HG02885 (cell line): ENCODE data around the gene SMG6.
A peak's percentile ranks its signal among the peaks of the same experiment; 100 is the strongest.

Experiments used
- ATAC-seq: cut with Tn5 transposase; IDR thresholded peaks from one replicate; pipeline ENCODE4 v1.9.1; 2021; ENCODE audit warnings: mild to moderate bottlenecking; ENCODE audit not compliant: unreplicated experiment, poor library complexity

SMG6 gene

DNA sequence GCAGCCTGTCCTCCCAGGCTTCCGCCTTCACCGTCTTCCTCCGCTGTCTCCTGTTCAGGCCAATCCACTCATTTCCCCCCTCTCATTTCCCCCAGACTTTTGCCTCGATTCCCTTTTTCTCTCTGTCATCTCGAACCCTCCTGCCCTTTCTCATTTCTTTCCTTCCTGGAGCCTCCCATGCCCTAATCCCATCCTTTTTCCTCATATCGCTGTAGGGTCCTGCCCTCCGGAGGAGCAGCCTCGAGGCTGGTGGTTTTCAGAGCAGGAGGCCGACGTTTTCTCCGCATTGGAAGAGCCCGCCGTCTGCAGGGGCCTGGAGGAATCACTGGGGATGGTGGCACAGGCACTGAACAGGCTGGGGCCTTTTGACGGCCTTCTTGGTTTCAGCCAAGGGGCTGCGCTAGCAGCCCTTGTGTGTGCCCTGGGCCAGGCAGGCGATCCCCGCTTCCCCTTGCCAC is 261.2 kb downstream of the SMG6 start:
- ATAC-seq, result no peak

DNA sequence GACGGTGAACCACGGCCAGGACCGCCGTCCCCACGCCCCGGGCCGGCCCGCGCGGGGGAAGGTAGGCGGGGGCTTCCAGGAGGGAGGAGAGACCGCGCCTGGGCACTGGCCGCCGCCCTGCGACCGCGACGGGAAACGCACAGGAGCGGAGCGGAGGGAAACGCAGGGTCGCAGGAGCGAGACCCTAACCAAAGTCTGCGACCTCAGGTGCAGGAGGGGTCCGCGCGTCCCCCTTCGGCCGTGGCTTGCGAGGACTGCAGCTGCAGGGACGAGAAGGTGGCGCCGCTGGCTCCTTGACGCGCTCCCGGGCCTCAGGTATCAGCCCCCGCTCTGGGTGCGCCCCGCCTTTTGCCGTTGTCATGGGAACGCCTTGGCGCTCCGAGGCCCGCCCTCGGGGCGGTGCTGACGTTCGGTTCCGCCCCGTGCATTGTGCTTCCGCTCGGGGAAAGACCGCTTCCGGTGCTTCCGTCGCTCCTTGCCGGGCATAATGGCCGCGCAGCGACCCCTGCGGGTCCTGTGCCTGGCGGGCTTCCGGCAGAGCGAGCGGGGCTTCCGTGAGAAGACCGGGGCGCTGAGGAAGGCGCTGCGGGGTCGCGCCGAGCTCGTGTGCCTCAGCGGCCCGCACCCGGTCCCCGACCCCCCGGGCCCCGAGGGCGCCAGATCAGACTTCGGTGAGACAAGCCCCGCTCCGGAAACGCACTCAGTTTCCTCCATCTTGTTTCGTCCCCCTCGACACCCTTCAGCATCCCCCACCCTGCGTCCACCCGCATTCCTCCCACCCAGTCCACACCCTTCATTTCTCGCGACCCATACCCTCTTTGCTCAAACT is 261.8 kb downstream of the SMG6 start, which contains the start of gene OVCA2:
Gene OVCA2 (plus strand): TSS at position 462 of the 829 bp plus-strand sequence. CDS start 26 bp downstream, at position 488.
- ATAC-seq, result peak; percentile 89

DNA sequence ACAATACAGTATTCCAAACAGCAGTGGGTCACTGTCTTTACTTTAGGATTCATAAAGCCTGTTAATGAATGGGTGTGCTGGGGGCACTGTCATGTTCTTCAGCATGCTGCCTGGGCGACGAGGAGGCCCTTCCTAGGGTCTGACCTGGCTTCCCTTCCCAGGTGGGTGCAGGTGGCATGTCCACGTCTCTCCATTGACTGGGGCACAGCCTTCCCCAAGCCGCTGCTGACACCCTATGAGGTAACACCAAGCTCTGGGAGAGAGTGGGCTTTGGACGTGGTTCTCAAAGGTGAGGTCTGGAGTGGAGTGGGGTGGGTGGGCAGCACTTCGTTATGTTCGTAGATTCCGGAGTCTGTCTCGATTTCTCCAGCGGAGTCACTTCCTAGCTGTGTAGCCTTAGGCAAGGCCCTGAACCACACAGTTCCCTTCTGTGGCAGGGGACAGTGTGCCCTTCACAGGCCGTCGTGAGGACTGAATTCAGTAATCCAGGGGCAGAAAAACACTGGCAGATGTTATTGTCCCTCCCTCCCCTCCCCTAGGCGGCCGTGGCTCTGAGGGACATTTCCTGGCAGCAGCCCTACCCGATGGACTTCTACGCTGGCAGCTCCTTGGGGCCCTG is 262.5 kb downstream of the SMG6 start:
- ATAC-seq, result no peak

DNA sequence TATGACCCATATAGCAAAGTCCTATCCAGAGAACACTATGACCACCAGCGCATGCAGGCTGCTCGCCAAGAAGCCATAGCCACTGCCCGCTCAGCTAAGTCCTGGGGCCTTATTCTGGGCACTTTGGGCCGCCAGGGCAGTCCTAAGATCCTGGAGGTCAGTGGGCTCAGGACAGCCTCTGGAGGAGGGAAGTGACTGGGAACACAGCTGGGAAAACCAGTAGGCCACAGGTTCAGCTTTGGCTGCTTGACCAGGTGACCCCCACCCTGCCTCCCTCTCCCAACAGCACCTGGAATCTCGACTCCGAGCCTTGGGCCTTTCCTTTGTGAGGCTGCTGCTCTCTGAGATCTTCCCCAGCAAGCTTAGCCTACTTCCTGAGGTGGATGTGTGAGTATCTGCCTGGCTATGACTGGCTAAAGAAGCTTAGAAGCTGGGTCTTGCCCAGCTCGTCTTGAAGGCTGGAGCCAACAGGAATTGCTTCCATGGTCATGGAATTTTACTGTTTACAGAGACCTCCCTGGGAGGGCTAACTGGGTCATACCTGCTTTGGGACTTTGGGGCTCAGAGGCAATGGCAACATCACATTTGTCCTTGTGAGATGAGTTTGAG is 263.3 kb downstream of the SMG6 start:
- ATAC-seq, result no peak

DNA sequence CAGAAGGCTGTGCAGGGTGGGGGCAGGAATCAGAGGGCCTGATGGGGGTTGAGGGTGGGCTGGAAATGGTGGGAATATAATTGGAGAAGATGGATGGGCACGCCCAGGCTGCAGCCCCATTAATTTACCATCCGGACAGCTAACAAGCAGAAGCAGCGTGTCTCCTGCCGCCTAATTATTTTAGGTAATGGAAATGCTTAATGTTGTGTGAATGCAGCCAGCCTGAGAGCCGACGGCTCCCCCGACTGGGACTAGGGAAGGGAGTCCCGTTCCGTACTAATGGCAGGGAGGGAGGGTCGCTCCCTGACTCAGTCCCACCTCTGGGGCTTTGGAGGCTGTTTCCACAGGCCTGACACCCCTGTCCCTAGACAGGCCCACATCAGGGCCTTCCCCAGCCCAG is 266.4 kb downstream of the SMG6 start:
- ATAC-seq, result no peak

DNA sequence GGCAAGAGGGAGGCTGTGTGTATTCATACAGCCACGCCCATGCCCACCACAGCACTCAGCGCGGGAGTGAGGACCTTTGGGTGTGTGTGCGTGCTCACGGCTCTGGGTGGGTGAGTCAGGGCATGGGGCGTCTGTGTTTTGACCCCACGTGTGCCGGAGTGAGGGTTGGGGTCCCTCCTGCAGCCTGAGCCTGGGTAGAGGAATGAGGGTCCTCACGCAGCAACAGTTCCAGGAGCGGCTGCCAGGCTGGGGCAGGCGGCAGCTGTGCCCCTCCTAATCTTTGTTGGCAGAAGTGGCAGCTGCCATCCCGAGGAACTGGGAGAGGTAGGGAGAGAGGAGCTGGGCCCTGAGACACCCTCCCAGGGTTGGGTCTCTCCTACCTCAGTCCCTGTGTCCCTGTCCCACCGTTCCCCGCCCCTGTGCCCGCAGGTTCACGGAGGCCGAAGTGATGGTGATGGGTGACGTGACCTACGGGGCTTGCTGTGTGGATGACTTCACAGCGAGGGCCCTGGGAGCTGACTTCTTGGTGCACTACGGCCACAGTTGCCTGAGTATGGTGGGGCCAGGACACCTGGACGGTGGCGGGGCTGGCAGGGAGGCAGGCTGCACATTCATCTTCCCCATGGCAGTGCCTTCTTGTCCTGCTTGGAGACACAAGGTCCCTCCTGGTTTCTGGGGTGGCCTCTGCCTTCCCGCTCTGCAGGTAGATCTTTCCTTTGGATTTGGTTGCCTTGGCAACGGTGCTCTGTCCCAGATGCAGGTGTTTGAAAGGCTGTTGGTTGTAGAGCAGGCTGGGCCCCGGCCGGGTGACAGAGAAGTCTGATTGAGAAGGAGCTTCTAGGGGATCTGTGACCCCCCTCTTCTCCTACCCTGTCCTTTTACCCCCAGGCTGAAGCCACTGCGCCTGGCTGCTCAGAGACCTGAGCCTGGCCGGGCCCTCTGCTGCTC is 267.8 kb downstream of the SMG6 start:
- no peak for ATAC-seq

DNA sequence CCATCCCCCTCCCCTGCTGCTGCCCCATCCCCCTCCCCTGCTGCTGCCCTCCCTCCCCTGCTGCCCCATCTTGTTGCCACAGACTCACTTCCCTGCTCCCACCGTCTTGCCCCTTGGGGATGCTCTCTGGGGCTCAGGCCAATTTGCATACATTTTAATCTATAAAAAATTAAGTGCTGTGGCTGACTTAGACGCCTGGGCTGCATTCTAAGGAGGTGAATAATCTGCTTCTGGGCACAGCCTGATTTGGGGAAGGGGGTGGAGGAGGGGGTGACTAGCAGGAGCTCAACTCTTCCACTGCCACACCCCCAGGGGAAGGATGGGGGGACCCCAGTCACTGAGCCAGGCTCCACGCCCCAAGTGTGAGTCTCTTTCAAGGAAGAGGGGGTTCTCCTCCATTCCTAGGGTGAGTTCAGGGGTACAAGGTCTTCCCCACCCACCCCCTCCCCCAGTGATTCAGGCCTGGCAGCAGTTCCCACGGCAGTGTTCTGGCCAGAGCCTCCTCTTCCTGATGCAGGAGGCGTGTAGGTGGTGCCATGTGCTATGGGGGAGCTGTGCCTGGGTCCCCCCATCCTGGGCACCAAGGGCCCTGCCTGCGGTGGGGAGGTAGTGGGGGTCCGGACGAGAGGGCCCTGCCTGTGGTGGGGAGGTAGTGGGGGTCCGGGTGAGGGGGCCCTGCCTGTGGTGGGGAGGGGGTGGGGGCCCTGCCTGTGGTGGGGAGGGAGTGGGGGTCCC is 268.6 kb downstream of the SMG6 start:
- ATAC-seq, result no peak

DNA sequence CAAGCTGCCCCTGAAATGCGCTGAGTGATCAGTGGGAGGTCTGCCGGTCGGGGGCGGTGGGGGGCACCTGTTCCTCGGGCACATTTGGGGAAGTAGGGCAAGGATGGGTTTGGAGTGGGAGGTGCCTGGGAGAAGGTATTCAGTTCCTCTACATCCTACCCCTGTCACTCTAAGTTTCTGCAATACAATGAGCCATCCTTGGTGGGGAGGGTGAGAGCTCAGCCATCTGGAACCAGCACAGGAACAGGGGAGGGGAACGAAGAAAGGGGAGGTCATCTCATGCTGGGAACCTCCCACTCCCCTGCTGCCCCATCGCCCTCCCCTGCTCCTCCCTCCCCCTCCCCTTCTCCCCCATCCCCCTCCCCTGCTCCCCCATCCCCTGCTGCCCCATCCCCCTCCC is 269.4 kb downstream of the SMG6 start:
- no peak for ATAC-seq

DNA sequence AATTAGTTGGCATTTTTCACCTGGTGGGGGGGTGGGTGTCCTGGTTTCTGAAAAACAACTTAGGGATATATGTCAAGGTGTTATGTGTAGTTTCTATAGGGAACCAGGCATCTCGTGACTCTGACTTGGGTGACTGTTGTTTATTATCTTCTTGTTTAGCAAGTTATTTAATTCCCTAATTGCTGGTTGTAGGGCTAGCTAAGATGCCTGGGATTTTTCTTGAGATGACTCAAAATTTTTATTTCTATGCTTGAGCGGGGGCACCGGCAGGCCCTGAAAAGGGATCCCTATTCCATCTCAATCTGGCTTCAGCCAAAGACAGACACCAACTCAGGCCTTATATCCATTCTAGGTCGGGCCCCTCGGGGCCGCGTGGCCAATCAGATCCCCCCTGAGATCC is 270.4 kb downstream of the SMG6 start:
- no peak for ATAC-seq

DNA sequence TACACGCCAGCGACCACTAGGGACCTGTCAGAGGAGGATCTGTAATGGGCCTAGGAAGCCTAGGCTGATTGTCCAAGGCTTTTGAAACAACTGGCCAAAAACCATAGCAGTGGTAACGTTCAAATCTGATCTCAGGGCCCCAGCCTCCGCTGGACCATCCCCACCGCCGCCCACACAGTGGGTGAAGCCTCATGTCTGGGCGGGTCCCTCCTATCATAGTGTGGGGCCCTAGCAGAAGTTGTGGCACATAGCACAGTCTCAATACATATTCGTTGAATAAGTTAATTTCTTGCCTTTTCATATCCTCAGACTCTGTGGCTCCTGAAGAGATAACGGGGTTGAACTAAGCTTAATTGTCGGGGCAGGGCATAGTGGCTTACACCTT is 272.8 kb downstream of the SMG6 start:
- ATAC-seq, result no peak

DNA sequence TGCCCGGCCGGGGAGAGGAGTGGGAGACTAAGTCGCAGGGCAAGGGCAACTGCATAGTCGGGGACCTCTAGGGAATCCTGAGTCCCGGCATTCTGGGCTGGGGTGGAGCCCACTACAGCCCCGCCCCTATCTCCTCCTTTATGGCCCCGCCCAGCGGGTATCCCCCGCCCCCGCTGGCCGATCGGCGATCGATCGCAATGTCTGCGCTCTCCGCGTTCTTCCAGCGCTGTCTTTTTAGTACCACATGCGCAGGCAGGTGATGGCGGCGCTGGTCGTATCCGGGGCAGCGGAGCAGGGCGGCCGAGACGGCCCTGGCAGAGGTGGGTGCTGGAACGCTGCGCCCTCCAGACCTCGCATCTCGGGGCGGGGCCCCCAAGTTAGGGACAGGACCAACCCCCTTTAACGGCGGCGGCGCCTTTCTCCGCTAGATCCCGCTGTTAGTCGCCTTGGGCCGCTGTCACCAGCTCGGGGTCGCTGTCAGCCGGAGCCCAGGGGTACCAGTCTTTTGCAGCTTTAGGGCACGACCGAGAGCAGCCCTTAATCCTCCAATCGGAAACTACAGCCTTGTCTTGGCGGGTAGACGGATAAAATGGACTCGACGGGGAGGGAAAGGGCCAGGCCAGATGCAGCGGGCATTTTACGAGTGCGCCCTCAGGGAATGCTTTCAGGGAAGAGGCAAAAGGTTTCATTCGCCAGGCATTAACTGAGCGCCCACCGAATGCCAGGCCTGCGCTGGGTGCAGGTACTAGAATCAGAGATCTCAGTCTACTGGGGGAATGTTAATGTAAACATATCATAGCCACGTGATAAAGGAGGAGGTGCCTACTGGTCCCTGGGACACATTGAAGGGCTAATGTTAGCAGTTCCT is 273.4 kb downstream of the SMG6 start, which contains the start of gene DPH1:
Gene DPH1 (plus strand): TSS at position 243 of the 868 bp plus-strand sequence. CDS start 17 bp downstream, at position 260.
- peak; percentile 74 for ATAC-seq

DNA sequence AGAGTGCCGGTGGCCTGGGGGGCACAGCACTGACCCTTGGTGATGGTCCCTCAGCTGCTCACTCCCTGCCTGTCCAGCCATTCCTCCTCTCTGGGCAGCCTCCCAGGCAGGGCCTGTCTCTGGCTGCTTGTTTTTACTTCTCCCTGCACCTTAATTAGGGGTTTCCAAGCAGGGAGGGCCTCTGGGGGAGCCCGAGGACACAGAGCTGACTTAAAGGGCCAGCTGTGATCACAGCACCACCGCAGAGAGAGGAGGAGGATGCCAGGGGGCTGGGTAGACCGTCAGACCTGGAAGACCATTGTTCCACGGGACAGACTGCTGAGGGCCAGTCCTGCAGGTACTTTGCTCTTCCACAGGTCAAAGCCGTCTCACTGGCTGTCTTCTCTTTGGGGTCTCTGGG is 274.8 kb downstream of the SMG6 start:
- ATAC-seq, result no peak

DNA sequence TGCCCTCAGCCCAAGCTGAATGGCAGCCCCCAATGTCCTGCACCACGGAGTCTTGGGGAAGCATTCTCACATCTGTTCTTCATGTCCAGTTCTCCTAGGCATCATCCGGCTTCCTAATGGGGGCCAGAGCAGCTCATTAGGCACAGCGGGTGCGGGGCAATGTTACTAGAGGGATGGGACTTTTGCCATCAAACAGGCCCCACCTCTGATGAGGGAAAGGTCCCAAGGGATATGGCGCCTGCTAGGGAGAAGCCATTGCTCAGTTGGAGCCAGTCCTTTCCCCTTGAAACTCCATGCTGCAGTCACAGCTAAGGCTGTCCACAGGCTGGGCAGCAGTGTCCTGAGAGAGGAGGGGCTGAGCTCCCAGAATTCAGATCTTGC is 275.4 kb downstream of the SMG6 start:
- no peak for ATAC-seq

DNA sequence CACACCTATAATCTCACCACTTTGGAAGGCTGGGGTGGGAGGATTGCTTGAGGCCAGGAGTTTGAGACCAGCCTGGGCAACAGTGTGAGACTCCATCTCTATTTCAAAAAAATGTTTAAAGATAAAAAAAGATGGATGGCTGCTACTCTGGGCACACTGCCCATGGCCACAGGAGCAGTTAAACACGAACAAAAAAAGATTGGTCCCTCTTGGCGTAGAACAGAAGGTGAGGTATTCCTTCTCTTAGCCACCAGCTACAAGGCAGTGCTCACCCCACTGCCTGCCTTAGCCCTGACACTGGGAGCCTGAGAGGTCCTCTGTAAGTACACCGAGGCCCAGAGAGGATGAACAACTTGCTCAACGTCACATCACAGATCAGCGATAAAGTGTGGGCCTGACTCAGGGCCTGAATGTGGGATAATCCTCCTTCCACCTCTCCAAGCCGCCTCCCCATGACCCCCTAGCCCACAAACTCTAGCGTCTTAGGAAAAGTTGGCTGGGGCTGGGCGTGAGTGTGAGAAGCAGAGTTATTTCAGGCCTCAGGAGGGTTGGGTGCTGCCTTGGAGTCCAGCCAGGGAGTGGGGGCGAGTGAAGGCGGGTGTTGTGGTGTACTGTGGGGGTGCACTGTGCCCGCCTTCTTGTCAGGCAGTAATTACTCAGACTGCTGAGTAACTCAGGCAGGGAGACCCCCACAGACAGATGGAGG is 275.9 kb downstream of the SMG6 start:
- no peak for ATAC-seq

DNA sequence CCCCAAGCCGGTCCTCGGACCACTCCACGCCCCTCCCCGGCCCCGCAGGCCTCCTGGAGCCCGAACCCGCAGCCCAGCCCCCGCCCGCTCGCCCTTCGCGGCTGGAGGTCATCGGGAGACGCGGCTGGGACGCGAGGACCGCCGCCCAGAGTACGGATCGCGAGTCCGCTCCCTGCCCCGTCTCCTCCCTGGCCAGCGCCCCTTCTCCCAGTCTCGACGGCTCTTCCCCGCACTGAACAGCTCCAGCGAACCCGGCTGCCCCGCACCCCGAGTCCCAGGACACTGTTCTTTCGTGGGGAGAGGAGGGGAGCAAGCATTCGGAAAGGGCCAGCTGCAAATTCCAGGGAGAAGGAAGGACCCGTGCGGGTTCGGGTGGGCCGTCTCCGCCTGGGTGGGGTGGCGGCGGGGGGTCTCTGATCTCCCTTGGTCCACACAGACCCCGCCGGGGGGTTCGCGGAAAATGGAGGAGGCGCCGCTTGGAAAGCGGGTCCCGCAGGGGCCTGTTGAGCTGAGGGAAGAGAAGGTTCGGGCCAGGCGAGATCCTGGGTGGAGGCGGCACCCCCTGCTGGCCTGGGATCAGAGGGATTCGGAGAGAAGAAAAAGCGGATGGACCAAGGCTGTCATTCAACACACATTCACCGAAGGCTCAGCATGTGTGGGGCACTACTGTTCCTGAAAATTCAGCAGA is 277.8 kb downstream of the SMG6 start:
- no peak for ATAC-seq

DNA sequence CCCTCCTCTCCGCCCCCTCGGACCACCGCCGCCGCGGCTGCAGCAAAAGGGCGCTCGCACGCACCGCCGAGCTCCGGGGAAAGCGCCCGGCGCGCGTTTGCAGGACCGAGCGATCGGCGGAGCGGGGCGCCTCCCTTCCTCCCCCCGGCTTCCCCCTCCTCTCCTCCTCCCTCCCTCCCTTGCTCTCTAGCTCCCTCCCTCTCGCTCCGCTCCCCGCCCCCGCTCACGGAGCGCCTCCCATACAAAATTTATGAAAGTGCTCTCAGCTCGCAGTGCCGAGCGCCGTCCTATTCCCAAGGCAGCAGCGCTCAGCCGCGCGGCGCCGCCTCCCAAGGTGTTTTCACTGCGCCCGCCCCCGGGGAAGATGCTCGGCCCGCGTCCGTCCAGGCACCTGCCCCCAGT is 278.4 kb downstream of the SMG6 start, which contains the start of gene RTN4RL1:
Gene RTN4RL1 (minus strand): TSS at position 115 of the 402 bp plus-strand sequence. CDS start 469 bp downstream, outside the sequence.
- no peak for ATAC-seq

DNA sequence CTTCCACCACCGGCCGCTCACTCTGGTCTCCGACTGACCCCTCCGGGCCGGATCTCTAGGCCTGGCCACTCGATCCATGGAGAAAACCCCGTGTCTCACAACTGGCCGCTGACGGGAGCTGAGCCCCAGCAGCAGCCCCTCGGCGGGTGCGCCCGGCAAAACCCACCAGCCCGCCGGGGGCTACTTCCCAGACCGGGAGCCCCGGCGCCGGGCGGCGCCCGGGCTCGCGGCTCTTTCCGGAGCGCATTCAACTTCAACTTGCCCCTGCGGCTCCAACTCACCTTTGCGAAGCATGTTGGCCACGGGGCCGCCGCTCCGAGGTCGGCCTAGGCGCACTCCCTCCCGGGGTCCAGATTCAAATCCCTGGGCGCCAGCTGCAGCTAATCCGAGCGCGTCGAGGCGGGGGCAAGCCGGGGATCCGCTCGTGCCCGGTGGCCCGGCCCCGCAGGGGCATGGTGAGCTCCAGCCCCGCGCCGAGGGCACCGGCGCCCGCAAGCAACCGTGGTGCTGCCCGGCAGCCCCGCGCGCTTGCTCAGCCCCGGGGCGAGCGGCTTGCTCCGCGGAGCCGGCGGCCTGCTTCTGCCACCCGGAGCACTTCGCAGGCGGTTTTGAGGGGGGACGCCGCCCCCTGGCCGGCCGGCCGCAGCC is 278.9 kb downstream of the SMG6 start:
- ATAC-seq, result no peak
